ENCODE measurements around the gene CST7. TPM values are rescaled to one million over a fixed set of nuclear protein-coding genes. Genes with fewer than 3 reads are reported as not detected.

CST7 gene
- total and polyA plus RNA-seq, 10 of the 15 experiments (the other 5 are each of a cell fraction or from before 2014, with no cell fraction given): 0.69 TPM; not detected in 9

DNA sequence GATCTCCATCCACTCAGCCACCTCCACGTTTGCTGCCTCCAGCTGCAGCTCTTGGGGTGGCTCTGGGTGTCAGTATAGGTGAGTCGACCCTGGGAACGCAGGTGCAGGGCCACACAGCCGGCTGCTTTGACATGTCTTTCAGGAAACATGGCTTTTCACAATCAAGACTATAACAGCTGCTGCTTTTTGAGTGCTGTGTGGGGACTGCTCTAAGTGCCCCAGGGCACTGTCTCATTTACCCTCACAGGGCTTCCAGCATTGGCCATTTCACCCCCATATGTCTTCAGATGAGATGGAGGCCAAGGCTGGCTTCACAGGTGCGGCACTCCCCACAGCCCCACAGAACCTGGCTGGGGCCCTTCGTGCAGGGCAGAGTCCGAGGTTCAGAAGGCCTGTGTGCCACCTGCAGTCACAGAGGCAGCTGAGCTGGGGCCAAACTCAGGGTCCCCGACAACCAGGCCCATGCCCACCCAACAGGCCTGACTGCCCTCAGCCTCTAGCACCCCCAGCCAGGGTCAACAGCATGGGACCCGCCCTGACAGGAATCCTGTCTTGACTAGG lies 14.9 kb upstream of the CST7 start:
- Histone ChIP-seq H3K27me3 (replicated peaks in 1 of 2; ENCODE audit: control insufficient read depth in 2 of 2, insufficient read depth in 2 of 2, low read length in 1 of 2) (no peaks in the 10 kb centered on the region), H3K4me3 (no peak overlapping the region), H3K4me2 (ENCODE audit: control insufficient read depth, insufficient read depth) (no peak overlapping the region), H4K20me1 (ENCODE audit: control insufficient read depth, insufficient read depth) (no peaks in the 10 kb centered on the region), H3K9me3 (replicated peaks; ENCODE audit: control insufficient read depth, insufficient read depth, low read length) (no peaks in the 10 kb centered on the region; the same call in 1 of the 3 replicates), H2AFZ (ENCODE audit: control insufficient read depth, low read depth, low read length) (no peak overlapping the region), H3K27ac (ENCODE audit: control insufficient read depth, insufficient read depth) (no peak overlapping the region), H3K36me3 (ENCODE audit: control insufficient read depth in 2 of 2, insufficient read depth in 2 of 2, low read length in 1 of 2) (no peaks in the 10 kb centered on the region), H3K9ac (ENCODE audit: control insufficient read depth, insufficient read depth, low read length) (no peak overlapping the region), H3K4me1 (ENCODE audit: control insufficient read depth, insufficient read depth, low read length) (no peaks in the 10 kb centered on the region), H3K79me2 (ENCODE audit: control insufficient read depth, insufficient read depth, low read length) (no peaks in the 10 kb centered on the region)
- in situ Hi-C loops (cut with MboI): no loop called here
- FAIRE-seq (no peak), ATAC-seq (no peak), DNase-seq (ENCODE audit: low read depth, low spot score) (no peak)
- ChIA-PET CTCF (no interaction called here), RAD21 (ENCODE audit: unreplicated experiment) (no interaction called here), POLR2A (no interaction called here), SMC1A (ENCODE audit: uncharacterized antibody, unreplicated experiment) (no interaction called here)
- intact Hi-C loops (cut with micrococcal nuclease; ENCODE audit: unreplicated experiment): no loop called here
- WGBS (ENCODE audit: insufficient coverage, insufficient replicate concordance, low lambda C conversion rate, missing lambda C conversion rate): 35% methylated on average over 9 of the region's 9 CpGs
- TF ChIP-seq MTA3 (IDR thresholded peaks at IDR 0.05; ENCODE audit: borderline replicate concordance, low read length) (no peak), SREBF1 (IDR thresholded peaks at IDR 0.05; ENCODE audit: low read length) (no peak), SPI1 (IDR thresholded peaks at IDR 0.05; ENCODE audit: borderline replicate concordance, insufficient read depth, low read depth, low read length) (no peak), FOS (IDR thresholded peaks at IDR 0.05; ENCODE audit: borderline replicate concordance, extremely low read depth, insufficient read length) (no peak)
- TF ChIP-seq, protein P1, sequence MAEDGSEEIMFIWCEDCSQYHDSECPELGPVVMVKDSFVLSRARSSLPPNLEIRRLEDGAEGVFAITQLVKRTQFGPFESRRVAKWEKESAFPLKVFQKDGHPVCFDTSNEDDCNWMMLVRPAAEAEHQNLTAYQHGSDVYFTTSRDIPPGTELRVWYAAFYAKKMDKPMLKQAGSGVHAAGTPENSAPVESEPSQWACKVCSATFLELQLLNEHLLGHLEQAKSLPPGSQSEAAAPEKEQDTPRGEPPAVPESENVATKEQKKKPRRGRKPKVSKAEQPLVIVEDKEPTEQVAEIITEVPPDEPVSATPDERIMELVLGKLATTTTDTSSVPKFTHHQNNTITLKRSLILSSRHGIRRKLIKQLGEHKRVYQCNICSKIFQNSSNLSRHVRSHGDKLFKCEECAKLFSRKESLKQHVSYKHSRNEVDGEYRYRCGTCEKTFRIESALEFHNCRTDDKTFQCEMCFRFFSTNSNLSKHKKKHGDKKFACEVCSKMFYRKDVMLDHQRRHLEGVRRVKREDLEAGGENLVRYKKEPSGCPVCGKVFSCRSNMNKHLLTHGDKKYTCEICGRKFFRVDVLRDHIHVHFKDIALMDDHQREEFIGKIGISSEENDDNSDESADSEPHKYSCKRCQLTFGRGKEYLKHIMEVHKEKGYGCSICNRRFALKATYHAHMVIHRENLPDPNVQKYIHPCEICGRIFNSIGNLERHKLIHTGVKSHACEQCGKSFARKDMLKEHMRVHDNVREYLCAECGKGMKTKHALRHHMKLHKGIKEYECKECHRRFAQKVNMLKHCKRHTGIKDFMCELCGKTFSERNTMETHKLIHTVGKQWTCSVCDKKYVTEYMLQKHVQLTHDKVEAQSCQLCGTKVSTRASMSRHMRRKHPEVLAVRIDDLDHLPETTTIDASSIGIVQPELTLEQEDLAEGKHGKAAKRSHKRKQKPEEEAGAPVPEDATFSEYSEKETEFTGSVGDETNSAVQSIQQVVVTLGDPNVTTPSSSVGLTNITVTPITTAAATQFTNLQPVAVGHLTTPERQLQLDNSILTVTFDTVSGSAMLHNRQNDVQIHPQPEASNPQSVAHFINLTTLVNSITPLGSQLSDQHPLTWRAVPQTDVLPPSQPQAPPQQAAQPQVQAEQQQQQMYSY (CRISPR knock-in tag; IDR thresholded peaks at IDR 0.05): no peak
- no TSS peak for BruUV-seq (replicated peaks)
